Stimulated activated CD4-positive, alpha-beta T cell treated with anti-CD3 and anti-CD28 coated beads, Interleukin-12 subunit alpha, Interleukin-12 subunit beta, amount 100 ng/mL, for 4 hours (primary cell): ENCODE data around the gene ENPEP.

Experiments used
- DNase-seq: peaks from one replicate; pipeline ENCODE4 v3.0.0-alpha.2; 2020

The ENPEP gene

GRCh38 chr4:110609044-110609750, 133.2 kb downstream of the ENPEP start:
- DNase-seq, result no peak

GRCh38 chr4:110610620-110610939, 134.6 kb downstream of the ENPEP start:
- DNase-seq, result no peak

- no peak for DNase-seq
Measured at GRCh38 chr4:110610940-110611831, 135.2 kb downstream of the ENPEP start.

GRCh38 chr4:110611968-110612447, 136.1 kb downstream of the ENPEP start:
- DNase-seq, result no peak

GRCh38 chr4:110612631-110613269, 136.8 kb downstream of the ENPEP start:
- DNase-seq, result no peak

- no peak for DNase-seq
Measured at GRCh38 chr4:110613745-110614144, 137.8 kb downstream of the ENPEP start.

- no peak for DNase-seq
Measured at GRCh38 chr4:110614173-110614963, 138.4 kb downstream of the ENPEP start.
